ENCODE measurements around the gene POU2AF2. TPM values are rescaled to one million over a fixed set of nuclear protein-coding genes. Genes with fewer than 3 reads are reported as not detected.

The POU2AF2 gene
- total and polyA plus RNA-seq, 2 of the 8 experiments (the other 6 are each of a cell fraction or from before 2014, with no cell fraction given), result not detected

- 87% methylated on average over 2 of the region's 2 CpGs; no CpG with 5 or more reads in 1 of the 2 experiments for WGBS, 2 experiments (ENCODE audit: extremely low coverage in 1 of 2, insufficient coverage in 1 of 2, insufficient read length in 1 of 2, insufficient replicate concordance in 2 of 2, low coverage in 1 of 2, low lambda C conversion rate in 2 of 2, missing lambda C conversion rate in 1 of 2)
- DNase-seq (ENCODE audit: low read depth in 1 of 2, low spot score in 2 of 2) (no peak), FAIRE-seq (no peak)
- Histone ChIP-seq H4K20me1 (replicated peaks in 1 of 2; ENCODE audit: control insufficient read depth in 1 of 2, insufficient read depth in 2 of 2, low read length in 2 of 2) (no peaks in the 10 kb centered on the region), H3K14ac (ENCODE audit: insufficient read length) (no peak overlapping the region), H3K36me3 (ENCODE audit: control insufficient read depth in 2 of 4, insufficient read depth in 4 of 4, low read length in 3 of 4) (no peaks in the 10 kb centered on the region), H3K4me2 (ENCODE audit: insufficient read depth in 1 of 2, low read depth in 2 of 2, low read length in 2 of 2) (no peak overlapping the region), H2BK15ac (ENCODE audit: low read length) (no peak overlapping the region), H4K5ac (ENCODE audit: insufficient read length, low read depth, low read length) (no peak overlapping the region), H2AFZ (ENCODE audit: low read length) (no peak overlapping the region), H3K79me1 (ENCODE audit: low read depth, low read length) (no peaks in the 10 kb centered on the region), H2BK20ac (ENCODE audit: low read length) (no peak overlapping the region), H3K27ac (ENCODE audit: low read depth, low read length) (no peak overlapping the region), H2AK5ac (ENCODE audit: low read depth, low read length) (no peak overlapping the region), H2BK12ac (ENCODE audit: low read depth, low read length) (no peak overlapping the region), H3K9ac (replicated peaks in 1 of 4; ENCODE audit: extremely low read depth in 1 of 4, low read depth in 3 of 4, low read length in 3 of 4) (no peak overlapping the region), H3K4me1 (replicated peaks in 1 of 4; ENCODE audit: control insufficient read depth in 3 of 4, insufficient read depth in 4 of 4, low read length in 3 of 4) (no peaks in the 10 kb centered on the region), H3K4me3 (ENCODE audit: extremely low read depth in 1 of 4, insufficient read depth in 2 of 4, low read depth in 3 of 4, low read length in 4 of 4) (no peak overlapping the region), H3K18ac (ENCODE audit: extremely low read depth, low read length) (no peak overlapping the region), H4K8ac (ENCODE audit: extremely low read depth, insufficient read depth, low read length) (no peak overlapping the region), H2BK120ac (replicated peaks; ENCODE audit: low read depth, low read length) (no peak overlapping the region), H3K4ac (replicated peaks; ENCODE audit: insufficient read length, low read depth, low read length) (no peak overlapping the region), H3K56ac (replicated peaks; ENCODE audit: insufficient read length, low read depth, low read length) (no peak overlapping the region), H3K23me2 (ENCODE audit: low read depth, low read length) (no peaks in the 10 kb centered on the region), H3K9me3 (ENCODE audit: insufficient read depth in 2 of 2, low read depth in 1 of 2, low read length in 1 of 2) (no peaks in the 10 kb centered on the region), H2BK5ac (ENCODE audit: low read depth, low read length) (no peak overlapping the region), H3K23ac (ENCODE audit: insufficient read length) (no peak overlapping the region), H3K79me2 (ENCODE audit: control insufficient read depth in 1 of 2, insufficient read depth in 2 of 2, low read length in 2 of 2) (no peaks in the 10 kb centered on the region), H3K27me3 (replicated peaks in 1 of 4; ENCODE audit: control insufficient read depth in 3 of 4, extremely low read depth in 1 of 4, insufficient read depth in 3 of 4, low read length in 3 of 4) (no peaks in the 10 kb centered on the region), H4K91ac (replicated peaks; ENCODE audit: insufficient read length, low read length) (no peak overlapping the region)
- CTCF ChIA-PET (ENCODE audit: partially characterized antibody), result interaction anchor here (0.7 to 2.2 kb wide), 3 partner anchors 101 to 124 kb away, joined by 3 to 9 read pairs (median 6); no protein-coding TSS in a partner anchor
- POLR2A ChIA-PET (ENCODE audit: partially characterized antibody), result interaction anchor here (0.6 kb wide), 1 partner anchor 62 kb away, joined by 3 read pairs; no protein-coding TSS in a partner anchor
- TF ChIP-seq ASH2L (IDR thresholded peaks at IDR 0.05; ENCODE audit: low read length), result no peak
- no peak for TF ChIP-seq SIX5 (IDR thresholded peaks at IDR 0.05; ENCODE audit: low read depth, low read length)
- TF ChIP-seq SP2 (IDR thresholded peaks at IDR 0.05; ENCODE audit: low read length), result no peak
- no peak for TF ChIP-seq EP300 (IDR thresholded peaks at IDR 0.05; ENCODE audit: borderline replicate concordance in 1 of 2, low read depth in 2 of 2, low read length in 2 of 2)
- no peak for TF ChIP-seq JUND (IDR thresholded peaks at IDR 0.05; ENCODE audit: low read length)
- TF ChIP-seq CBX8 (IDR thresholded peaks at IDR 0.05; ENCODE audit: borderline replicate concordance, low read depth, low read length), result no peak
- no peak for TF ChIP-seq MAX (IDR thresholded peaks at IDR 0.05)
- no peak for TF ChIP-seq SIRT6 (IDR thresholded peaks at IDR 0.05; ENCODE audit: low read length)
- TF ChIP-seq RAD21 (IDR thresholded peaks at IDR 0.05 in 1 of 2, conservative IDR thresholded peaks at IDR 0.05 in 1 of 2; ENCODE audit: low read depth in 2 of 2, low read length in 2 of 2), result no peak
Observed at GRCh38 chr11:111322534-111322933, 77.0 kb downstream of the POU2AF2 start.

Measured in H1 (cell line).